ENCODE data around the gene DNAJC11.

DNA sequence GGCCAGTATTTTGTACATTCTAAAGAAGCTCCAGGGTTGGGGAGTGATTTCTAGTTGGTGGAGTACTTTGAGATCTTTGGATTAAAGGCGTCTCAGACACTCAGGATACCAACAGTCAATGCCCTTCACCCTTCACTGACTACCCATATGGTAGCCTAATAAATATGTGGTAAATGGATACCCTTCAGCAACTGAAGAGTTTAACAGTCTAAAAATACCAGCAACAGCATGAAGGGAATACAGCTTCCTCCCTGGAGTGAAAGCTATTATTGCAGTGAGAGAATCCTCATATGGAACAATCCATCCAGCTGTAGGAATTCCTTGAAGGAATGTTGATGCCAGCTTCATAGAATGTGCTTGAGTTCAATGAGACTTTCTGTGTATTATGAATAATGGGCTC lies 26.8 kb downstream of the DNAJC11 start:
- TF ChIP-seq, protein P1, sequence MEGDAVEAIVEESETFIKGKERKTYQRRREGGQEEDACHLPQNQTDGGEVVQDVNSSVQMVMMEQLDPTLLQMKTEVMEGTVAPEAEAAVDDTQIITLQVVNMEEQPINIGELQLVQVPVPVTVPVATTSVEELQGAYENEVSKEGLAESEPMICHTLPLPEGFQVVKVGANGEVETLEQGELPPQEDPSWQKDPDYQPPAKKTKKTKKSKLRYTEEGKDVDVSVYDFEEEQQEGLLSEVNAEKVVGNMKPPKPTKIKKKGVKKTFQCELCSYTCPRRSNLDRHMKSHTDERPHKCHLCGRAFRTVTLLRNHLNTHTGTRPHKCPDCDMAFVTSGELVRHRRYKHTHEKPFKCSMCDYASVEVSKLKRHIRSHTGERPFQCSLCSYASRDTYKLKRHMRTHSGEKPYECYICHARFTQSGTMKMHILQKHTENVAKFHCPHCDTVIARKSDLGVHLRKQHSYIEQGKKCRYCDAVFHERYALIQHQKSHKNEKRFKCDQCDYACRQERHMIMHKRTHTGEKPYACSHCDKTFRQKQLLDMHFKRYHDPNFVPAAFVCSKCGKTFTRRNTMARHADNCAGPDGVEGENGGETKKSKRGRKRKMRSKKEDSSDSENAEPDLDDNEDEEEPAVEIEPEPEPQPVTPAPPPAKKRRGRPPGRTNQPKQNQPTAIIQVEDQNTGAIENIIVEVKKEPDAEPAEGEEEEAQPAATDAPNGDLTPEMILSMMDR (IDR thresholded peaks at IDR 0.05), result no peak
- no peak for TF ChIP-seq EZH2 (IDR thresholded peaks at IDR 0.05)
- no peak for TF ChIP-seq EZH2phosphoT487 (IDR thresholded peaks at IDR 0.05)

Data from neural progenitor cell (in vitro differentiated cells).